Measurements from ENCODE around the gene GATAD2B. TPM values are rescaled to one million over a fixed set of nuclear protein-coding genes. Genes with fewer than 3 reads are reported as not detected.
"Not testable (repeated sequence)": the region's sequence is repeated elsewhere in the genome, so short reads cannot be mapped to it uniquely, and the experiment has no call there.

The GATAD2B gene
- total RNA-seq, 1 donor from 2014 or later, result 4.9 TPM

DNA sequence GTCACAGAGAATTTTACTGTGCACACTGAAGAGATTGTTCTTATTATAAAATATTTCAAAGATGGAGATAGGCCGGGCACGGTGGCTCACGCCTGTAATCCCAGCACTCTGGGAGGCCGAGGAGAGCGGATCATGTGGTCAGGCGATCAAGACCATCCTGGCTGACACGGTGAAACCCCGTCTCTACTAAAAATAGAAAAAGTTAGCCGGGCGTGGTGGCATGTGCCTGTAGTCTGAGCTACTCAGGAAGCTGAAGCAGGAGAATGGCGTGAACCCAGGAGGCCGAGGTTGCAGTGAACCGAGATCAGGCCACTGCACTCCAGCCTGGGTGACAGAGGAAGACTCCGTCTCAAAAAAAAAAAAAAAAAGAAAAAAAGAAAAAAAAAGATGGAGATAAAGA is 82.0 kb downstream of the GATAD2B start:
- DNase-seq (ENCODE audit: low read depth), result not testable (repeated sequence)

DNA sequence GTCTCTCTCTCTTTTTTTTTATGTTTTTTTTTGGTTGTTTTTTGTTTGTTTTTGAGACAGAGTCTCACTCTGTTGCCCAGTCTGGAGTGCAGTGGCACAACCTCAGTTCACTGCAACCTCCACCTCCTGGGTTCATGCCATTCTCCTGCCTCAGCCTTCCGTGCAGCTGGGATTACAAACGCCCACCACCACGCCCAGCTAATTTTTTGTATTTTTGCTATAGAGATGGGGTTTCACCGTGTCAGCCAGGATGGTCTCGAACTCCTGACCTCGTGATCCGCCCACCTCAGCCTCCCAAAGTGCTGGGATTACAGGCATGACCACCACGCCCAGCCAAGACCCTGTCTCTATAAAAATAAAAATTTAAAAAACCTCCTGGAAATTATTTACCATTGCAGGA is 88.8 kb downstream of the GATAD2B start:
- not testable (repeated sequence) for DNase-seq (ENCODE audit: low read depth)

DNA sequence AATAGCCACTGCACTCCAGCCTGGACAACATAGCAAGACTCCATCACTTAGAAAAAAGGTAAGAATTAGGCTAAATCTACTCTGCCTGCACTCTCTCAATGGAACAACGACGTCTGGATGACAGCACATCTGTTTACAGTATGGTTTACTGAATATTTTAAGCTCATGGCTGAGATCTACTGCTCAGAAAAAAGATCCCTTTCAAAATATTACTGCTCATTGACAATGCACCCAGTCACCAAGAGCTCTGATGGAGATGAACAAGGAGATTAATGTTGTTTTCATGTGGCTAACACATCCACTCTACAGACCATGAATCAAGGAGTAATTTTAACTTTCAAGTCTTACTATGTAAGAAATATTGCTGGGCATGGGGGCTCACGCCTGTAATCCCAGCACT is 89.6 kb downstream of the GATAD2B start:
- DNase-seq (ENCODE audit: low read depth), result no peak

DNA sequence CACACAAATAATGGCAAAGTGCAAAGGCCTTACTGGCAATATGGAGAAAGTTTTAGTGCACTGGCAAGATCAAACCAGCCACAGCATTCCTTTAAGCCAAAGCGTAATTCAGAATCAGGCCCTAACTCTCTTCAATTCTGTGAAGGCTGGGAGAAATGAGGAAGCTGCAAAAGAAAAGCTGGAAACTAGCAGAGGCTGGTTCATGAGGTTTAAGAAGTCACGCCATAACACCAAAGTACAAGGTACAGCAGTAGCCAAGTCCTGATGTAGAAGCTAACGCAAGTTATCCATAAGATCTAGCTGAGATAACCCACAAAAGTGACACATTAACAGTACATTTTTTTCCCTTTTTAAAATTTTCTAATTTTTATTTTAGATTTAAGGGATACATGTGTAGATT is 90.5 kb downstream of the GATAD2B start:
- DNase-seq (ENCODE audit: low read depth), result no peak

DNA sequence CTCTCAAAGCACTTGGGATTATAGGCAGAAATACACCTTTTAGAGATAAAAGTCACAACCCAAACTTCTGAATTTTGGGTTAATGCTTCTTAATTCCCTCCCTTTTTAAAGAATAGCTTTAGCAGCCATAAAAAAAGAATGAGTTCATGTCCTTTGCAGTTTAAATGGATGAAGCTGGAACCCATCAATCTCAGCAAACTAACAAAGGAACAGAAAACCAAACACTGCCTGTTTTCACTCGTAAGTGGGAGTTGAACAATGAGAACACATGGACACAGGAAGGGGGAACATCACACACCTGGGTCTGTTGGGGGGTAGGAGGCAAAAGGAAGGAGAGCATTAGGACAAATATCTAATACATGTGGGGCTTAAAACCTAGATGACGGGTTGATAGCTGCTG is 91.7 kb downstream of the GATAD2B start:
- no peak for DNase-seq (ENCODE audit: low read depth)

DNA sequence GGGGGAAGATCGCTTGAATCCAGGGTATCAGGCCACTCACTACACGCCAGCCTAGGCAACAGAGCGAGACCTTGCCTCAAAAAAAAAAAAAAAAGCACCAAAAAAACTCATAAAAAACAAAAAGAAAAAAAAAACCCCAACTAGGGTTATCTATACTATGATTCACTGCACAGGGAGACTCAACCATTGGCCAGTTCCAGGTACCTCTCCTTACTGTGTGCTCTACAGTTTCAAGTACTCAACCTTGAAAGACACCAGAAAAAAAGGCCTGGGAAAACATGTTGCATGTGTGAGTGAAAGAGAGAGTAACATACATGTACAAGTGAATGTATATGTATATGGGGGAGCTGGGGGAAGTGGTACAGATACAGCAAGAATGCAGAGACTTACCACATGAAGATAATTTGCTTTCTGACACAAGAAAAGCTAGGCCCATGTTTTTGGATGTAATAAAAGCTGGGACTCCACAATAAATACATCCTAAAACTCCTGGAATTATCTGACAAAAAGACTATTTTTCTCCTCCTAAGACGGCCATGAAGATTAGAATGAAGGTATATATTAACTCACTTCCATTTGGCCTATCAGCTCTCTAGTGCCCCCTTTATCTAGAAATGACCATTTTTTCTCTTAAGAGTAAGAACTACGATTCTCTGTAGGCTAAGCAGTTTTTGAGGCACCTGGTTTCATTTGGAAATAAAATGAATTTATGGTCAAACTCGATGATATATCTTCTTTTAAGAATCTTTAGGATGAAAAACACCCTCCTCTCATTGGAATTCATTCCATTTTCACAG is 95.4 kb downstream of the GATAD2B start:
- DNase-seq (ENCODE audit: low read depth), result no peak

DNA sequence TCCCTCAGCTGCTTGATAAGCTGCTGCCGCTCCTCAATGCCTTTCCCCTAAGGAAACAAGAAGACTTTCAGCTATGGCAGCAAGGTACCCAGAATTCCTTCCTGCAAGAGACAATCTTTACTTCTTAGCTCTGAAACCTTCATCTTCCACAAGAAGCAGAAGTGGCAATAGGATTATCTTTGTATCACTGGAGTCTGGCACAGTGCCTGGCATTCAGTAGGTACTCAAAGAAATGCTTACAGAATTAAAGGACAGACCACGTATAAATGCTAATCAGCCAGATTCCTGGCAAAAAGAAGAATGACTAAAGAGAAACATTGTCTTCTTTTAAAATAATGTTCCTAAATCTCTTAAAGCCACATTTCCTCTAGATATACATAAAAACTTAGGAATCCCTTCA is 103.9 kb downstream of the GATAD2B start:
- DNase-seq (ENCODE audit: low read depth), result no peak

DNA sequence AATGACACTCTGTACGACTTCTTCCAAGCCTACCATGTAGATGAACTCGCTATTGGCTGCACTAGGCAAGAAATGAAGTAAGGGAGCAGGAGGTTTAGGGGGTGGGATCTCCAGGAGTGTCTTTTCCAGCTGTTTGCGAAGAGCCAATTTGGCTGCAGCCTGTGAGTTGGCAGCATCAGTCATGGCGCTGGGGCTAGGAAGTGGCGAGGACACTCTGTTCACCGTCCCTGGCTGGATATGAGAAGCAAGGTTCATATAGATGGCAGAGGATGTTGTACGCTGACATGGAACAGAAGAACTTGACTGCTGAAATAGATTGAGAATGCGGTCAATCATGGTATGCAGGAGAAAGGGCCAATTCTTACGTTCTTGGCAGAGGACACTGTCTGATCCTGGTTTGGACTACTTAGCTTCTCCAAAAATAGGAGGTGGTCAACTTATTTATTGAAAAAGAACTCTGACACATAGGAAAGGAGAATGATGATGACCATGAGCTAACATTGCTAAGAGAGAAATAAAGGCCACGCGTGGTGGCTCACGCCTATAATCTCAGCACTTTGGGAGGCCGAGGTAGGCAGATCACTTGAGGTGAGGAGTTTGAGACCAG is 106.4 kb downstream of the GATAD2B start:
- DNase-seq (ENCODE audit: low read depth), result no peak

DNA sequence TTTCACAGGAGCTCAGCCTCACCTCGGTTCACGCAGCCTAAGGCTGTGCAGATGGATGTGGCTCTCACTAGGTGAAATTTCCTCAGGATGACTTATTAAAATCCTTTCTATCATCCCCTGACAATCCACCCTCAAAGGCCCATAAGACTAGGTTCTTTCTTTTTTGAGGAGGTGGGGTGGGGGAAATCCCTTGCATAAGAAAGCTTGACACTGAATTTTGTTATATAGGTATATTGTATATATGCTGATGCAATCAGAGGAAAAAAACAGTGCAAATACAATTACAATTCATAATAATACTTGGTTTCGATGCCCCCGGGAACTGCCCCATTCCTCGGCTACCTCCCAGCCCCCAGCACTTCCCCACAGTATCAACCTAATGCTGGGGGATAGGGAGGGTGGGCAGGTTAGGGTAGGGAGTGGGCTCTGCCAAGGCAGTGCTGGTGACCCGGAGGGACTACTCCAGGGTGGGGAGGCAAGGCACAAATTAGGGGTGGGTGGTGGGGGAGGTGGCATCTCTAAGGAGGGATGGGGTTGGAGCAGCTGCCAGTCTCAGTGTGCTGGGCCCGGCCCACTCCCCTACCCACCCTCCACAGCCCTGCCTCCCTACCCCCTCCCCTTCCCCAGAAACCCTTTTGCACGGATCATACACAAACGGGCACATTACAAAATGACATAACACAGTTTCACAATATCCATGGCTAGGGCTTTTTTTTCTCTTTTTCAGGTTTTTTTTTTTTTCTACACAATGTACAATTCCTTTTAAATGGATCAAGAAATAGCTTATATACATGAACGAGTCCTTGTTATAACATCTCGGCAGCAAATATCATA is 116.7 kb downstream of the GATAD2B start:
- no peak for DNase-seq (ENCODE audit: low read depth)

DNA sequence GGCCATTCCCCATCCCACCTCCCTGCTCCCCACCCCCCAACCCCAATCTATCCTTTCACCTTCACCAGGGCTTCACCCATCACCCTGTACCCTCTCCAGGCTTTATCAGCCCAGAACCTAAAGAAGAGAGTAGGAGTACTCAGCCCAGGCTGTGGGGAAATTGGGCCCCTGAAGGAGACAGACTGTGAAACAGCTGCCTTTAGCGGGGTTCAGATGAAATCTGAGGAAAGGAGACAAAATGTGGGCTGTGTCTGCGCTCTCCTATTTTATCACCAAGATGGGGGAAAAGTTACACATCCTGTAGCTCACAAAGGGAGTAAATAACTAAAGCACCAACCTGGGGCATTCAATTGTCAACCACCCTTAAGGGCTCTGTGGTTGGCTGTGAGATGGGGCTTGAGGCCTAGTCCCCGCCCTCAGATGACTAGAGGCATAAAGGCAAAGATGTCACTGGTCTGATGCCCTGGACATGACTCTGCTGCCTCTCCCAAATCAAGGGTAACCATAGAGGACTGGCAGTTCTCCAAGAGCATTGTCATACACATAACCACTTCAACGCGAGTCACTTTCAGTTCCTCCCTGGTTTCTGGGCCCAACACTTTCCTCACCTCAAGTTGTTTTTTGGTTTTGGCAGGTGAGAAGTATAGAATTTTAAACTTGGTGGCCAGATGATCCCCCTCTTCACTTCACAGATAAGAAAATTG is 117.6 kb downstream of the GATAD2B start:
- DNase-seq (ENCODE audit: low read depth), result peak; percentile 95

DNA sequence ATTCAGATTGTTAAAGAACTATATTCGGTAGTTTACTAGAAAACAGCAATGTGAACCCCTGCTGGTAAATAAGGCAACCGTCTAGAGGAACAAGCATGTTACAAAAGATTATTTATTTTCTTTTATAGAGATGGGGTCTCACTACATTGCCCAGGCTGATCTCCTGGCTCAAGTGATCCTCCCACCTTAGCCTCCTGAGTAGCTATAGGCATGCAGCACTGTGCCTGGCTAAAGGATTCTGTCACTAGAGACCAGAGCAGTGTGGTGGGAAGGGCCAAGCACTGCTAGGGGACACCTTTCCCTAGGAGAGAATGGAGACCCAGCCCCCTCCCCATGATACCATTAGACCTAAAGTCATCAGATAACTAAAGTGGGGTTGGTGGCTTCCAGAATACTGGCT is 118.7 kb downstream of the GATAD2B start:
- DNase-seq (ENCODE audit: low read depth), result no peak

DNA sequence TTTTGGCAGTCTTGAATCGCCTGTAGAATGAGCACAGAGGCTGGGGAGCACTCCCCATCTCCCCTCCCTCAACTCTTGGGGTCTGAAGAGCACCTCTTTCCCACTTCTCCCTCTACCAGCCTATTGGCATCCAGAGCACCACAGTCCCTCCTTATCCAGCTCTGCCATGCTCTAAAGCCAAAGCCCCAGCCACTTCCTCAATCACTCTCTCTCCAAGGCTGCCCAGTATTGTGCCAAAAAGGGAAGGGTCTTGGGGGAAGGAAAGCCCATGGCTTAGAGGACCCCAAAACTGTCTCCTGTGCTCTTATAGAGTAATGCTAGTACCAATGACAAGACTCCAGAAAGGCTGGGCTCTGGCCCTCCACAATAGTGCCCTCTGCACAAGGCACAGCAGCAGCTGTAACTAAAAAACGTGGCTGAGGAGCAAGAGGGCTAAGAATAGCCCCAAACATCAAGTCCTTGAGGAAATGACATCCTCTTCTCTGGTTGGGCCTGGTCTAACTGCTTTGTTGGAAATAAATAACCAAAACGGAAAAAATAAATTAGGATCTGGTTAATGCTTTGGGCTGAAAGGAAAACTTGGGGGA is 119.2 kb downstream of the GATAD2B start:
- peak; percentile 65 for DNase-seq (ENCODE audit: low read depth)

DNA sequence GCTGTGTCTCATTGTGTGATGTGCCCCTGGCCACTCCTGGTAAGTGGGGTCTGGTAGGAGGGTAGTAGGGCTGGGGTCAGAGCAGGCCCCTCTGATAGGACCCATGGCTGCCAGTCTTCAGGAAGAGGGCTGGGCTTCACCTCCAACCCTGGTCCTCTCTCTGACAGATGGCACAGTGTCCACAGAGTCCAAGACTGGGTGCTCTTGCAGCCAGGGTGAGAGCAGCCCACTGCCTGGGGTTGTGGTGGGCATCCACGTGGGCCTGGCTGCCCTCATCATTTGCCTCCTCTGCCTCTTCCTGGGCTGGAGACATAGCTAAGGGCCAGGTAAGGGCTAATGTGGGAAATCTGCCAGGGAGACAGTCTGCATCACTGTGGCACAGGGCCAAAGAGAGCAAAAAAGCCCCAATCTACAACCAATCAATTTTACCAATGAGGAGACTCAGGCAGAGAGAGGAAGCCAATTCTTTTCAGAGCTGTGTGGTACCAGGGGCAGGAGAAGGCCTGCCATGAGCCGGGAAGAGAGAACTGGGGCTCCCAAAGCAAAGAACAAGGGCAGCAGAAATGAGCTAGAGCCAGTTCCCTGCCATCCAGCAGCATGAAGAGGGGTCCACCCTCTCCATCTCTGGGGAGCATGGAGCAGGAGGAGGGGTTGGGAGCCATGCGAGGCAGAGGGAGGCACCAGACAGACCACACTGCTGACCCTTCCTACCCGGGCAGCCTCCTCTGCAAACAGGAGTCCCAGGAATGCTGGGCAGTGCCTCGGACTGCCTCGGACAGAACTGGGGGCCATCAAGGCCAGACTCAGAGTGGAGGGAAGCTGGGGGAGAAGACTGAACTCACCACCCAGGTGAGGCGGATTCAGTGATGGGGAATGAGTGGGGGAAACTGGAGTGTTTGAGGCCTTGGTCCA is 120.7 kb downstream of the GATAD2B start:
- no peak for DNase-seq (ENCODE audit: low read depth)

DNA sequence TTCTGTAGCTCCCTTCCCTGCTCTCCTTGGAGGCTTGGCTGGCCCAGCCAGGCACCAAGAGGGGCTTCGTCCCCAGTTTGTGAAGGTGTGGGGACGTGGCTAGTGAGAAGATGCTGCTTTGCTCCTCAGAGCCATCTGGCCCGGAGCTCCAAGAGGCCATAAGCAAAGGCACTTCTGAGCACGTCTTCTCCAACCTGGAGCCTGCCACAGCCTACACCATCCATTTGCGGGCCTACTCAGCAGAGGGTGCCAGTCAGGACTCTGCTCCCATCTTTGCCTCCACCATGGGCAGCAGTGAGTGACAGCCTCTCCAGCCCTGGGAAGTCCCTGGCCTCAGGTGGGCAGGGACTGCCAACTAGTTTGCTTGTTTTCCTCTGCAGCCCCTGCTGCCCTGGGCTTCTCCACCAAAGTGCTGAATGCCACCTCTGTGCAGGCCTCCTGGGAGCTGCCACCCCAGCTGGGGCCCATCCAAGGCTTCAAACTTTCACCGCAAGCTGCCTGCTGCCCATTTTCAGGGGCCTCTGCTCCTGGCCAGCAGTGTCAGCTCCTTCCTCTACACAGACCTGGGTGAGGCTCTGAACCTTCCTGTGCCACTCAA is 121.6 kb downstream of the GATAD2B start:
- DNase-seq (ENCODE audit: low read depth), result no peak

DNA sequence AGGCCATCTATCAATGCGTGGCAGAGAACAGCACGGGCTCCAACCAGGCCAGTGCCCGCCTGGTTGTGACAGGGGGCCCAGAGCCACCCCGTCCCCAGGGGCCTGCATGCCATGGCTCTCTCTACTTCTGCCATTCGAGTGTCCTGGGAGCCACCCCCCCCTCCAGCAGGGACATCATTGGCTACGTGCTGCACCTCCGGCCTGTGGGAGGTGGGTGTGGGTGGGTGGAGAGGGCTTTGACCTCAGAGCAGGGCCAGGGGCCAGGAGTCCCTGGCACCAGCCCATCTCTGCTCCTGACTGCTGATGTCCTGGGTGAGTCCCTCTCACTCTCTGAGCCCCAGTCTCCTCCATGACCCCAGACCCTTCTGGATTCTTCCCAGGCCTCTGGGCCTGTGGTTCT is 122.3 kb downstream of the GATAD2B start:
- DNase-seq (ENCODE audit: low read depth), result no peak

DNA sequence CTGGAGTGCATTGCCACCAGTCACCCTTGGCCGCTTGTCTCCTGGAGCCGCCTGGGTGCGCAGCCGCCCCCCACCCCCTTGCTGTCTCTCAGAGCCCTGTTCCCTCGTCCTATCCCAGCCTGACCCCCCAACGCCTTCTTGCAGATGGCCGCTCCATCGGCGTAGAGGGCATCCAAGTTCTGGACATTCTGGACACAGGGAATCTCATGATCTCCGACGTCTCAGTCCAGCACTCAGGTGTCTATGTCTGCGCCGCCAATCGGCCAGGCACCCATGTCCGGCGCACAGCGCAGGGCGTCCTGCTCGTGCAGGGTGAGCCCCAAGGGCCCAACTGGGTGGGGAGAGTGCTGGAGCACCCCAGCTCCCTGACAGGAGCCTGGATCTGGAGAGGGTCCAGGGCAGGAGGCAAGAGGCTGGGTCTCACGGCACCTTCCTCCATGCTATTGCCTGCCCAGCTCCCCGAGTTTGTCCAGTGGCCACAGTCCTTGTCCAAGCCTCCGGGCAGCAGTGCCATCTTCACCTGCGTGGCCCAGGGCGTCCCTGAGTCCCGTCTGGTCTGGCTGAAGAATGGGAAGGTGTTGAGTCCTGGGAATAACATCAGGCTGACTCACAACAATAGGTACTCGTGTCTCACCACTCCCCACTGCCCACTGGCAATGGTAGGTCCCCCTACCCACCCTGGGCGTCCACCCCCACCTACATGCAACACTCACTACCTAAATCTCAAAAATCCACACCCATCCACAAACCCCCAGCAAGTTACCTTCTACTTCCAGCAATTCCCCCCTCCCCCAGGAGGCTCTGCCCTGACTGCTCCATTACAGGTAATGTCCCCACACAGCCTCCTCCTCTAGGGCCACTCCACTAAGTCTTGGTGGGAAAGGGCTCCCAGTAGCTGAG is 123.0 kb downstream of the GATAD2B start:
- no peak for DNase-seq (ENCODE audit: low read depth)

DNA sequence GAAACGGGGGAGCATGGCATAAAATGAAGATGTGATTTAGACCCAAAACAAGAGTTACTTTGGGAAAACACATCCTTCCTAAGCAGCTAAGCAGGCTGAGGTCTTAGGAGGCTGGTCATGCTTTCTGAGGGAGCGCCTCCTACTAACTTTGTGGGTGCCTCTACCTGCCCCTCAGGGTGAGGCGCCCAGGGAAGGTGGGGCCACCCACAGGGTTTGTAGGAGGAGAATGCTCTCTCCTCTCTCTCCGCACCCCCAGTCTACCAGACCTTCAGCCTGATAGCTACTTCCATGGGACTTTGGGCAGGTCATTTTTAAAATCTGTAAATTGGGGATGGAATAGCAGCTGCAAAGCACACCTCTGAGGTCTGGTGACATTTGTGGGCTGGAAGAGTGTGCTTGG is 123.8 kb downstream of the GATAD2B start:
- no peak for DNase-seq (ENCODE audit: low read depth)

DNA sequence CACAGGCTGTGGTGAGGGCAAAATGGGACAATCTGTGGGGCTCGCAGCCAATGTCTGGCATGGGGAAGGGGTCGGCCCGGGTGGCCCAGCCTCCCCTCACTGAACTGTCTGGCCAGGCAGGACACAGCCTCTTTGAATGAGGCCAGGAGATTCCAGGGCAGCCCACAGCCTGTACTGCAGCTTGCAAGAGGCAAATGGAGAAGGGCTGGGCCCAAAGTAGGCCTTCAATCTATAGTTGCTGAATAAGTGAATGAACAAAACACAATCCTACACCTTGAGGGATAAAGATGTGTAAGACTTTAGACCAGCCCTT is 124.3 kb downstream of the GATAD2B start:
- DNase-seq (ENCODE audit: low read depth), result no peak
